HFF-Myc (cell line): Measurements from ENCODE around the gene NEDD9.

Experiments
- DNase-seq: peaks from one replicate; pipeline ENCODE4 v3.0.0-alpha.2; 2011; ENCODE audit warnings: low read depth; ENCODE audit errors: extremely low read depth
- H3K4me3 ChIP-seq: replicated peaks from 2 replicates; pipeline ENCODE4 v1.5.1; 2011; ENCODE audit warnings: low read depth, mild to moderate bottlenecking, control low read depth, low read length
- CTCF ChIP-seq: IDR thresholded peaks from 2 replicates; pipeline ENCODE4 v1.5.1; 2012; ENCODE audit warnings: mild to moderate bottlenecking, low read depth, low read length, control low read depth; ENCODE audit errors: missing control alignments

The NEDD9 gene

DNA sequence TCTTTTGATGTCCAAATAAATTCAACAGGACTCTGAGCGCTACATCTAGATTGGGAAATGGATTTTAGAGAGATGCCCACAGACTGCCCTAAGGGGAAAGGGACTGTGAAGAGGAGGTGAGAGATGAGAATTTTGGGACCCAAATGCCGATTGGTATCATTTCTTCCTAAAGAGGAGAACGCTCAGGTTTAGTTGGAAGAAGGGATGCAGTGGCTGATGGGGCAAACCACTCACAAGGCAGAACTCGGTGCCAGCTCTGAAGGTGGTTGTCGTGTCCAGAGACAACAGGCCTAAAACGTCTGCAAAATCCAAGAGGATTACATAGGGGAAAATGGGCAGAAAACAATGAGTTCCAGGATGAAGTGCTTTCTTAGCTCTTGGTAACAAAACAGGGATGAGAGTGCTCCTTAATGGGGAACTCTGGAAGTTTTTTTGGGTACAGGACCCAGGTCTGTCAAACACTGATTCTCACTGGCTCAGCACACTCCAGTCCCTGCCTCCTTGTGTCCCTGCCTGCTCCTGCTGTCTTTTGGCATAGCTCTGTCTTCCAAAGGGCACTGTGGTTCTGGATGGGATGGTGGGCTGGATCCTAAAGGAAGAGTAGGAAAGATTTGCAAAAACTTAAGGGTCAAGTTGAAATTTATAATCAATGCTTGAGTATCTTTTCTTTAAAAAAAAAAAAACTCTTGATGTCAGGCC is 29.0 kb downstream of the NEDD9 start:
- DNase-seq = no peak
- no peak for TF ChIP-seq CTCF
- no peak overlapping the region for H3K4me3 ChIP-seq

GRCh38 chr6:11202513-11203305 is 29.8 kb downstream of the NEDD9 start:
- no peak overlapping the region for H3K4me3 ChIP-seq
- no peak for DNase-seq
- no peak for TF ChIP-seq CTCF

DNA sequence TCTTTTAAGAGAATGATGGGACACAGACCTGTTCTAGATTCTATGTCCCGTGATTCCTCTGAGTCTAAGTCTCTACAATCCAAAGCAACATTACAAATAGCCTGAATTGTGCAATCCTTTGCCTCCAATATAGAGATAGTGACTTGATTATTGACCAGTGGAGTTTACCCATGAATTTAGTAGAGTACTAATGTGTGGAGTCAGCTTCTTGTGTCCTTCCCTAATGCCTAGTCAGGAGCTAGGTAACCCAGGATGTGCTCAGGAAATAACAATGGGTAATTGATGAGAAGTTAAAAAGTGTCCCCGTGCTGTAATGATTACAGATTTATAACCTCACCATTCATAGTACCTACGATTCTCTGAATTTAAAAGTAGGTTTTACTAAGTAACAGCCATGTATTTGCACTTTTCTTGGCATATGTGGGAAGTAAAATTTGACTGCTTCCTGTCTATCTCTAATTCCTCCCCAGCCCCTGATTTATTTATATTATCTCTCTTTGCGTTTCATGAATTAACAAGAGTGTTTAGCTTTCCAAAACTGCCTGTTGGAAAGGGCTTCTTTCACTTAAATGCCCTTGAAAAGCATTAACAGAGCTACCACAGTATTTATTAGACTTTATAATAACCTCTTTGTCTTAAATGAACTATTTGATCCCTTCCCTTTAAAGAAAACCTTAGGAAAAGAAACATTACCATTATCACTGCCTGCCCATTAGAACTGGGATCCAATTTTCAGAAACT is 30.5 kb downstream of the NEDD9 start:
- no peak overlapping the region for H3K4me3 ChIP-seq
- no peak for DNase-seq
- no peak for TF ChIP-seq CTCF

DNA sequence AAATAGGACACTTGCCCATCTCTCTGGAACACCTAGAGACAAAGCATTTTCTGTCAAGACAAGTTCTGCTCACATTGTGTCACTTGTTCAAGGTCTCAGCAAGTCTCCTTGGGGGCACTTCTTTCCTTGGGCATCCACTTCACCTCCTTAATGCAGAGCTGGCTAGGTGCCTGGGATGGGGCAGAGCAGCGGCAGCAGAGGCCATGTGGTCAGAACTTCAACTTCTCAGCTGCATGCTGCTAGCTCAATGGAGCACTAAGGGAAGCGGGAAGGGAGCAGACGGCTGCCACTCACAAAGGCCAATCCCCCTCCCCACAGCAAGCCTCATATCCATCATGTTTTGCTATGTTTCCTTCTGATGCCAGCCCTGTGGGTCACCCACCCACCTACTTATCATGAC is 31.5 kb downstream of the NEDD9 start:
- no peak overlapping the region for H3K4me3 ChIP-seq
- no peak for TF ChIP-seq CTCF
- DNase-seq = no peak

DNA sequence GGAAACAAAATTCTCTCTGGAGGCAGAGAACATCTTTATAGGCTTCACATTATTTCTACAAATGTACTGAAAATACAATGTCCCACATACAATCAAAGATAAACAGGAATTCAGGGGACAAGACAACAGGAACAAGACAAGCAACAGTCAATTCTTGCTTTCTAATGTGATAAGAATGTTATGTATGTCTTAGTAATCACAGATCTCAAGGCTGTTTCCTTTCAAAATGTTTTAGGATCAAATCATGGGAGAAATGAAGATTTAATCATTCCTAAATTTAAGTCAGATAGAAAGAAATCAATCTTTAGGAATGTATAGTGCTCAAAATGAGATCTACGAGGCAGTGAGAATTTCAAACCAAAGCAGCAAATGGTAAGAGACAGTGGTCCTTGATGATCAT is 32.1 kb downstream of the NEDD9 start:
- DNase-seq = no peak
- H3K4me3 ChIP-seq = no peak overlapping the region
- no peak for TF ChIP-seq CTCF

DNA sequence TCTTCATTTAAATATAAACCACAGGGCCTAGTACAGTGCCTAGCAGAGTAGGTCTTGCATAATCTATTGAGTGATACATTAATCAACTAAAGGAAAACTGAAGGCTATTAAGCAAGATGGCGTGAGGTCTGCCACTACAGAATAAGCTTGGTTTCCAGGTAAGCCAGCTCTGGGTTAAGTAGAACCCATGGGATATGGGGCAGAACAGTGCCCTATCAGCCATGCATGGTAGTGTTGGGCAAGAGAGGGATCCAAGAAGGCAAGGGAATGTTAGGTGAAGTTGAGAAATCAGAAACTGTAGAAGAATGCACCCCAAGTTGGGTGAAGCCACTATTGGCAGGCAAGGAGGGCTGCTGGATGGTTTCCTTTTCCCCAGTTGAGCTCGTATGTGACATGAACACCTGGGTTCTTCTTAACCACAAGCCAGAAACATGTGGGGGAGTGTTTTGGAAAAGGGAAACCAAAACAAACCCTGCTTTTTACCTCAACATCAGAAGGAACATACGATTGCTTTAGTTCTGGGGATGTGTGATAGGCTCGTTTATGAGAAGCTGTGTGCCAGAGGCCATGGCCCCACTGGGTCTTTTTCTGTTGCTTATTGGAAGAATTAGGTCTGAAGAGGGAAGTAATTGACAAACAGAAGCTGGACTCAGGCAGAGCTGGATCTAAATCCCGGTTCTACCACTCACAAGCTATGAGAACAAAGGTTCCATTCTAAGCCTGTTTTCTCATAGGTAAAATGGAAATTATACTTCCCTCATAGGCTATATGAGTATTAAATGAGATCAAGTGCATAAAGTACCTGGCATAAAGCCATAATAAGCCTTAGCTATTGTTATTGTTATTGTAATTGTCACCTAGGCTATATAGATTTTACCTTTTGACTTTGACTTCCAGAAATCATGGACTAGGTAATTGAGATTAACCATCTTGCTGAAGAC is 33.5 kb downstream of the NEDD9 start:
- no peak for TF ChIP-seq CTCF
- H3K4me3 ChIP-seq = no peak overlapping the region
- DNase-seq = no peak
